K562 (cell line): Measurements from ENCODE around the gene RASAL1. TPM values are rescaled to one million over a fixed set of nuclear protein-coding genes. Genes with fewer than 3 reads are reported as not detected.
A peak's percentile ranks its signal among the peaks of the same experiment; 100 is the strongest.

Experiments used
- ATAC-seq: fragments of 200-7000 bp; cut with Tn5 transposase; 3 replicates; pipeline ENCODE4 v1.9.1; 2020; ENCODE audit warnings: moderate library complexity
- BruUV-seq: library from RNA; stranded (reverse); fragments of 400-500 nt; replicated peaks from 2 replicates; lab custom pipeline; 2021; lab: Mats Ljungman, UMichigan
- CTCF ChIA-PET: fragments of 300-600 bp; formaldehyde crosslinking; extraction: SDS; loops from one replicate; lab custom pipeline; 2021; ENCODE audit warnings: low intra/inter-chr PET ratio; lab: Yijun Ruan, JAX
- POLR2A ChIA-PET: fragments of 300-600, 350-650 bp; sonication (Branson Sonifier 250); formaldehyde crosslinking; extraction: SDS; loops from one replicate; lab custom pipeline; 2021; ENCODE audit warnings: antibody characterized with exemption, inconsistent platforms; lab: Yijun Ruan, JAX
- DNase-seq, 4 experiments: peaks; one replicate each; pipeline versions ENCODE4 v3.0.0 to v3.0.0-alpha.2; 2011 to 2018; ENCODE audit warnings: low spot score in 3 of 4, mixed read lengths in 3 of 4; ENCODE audit errors: extremely low read depth in 1 of 4
- FAIRE-seq: peaks from 2 replicates; lab custom pipeline; 2011; peaks lifted over from hg19 to GRCh38; lab: Jason Lieb, UNC
- H2AFZ ChIP-seq: 2 replicates; pipeline ENCODE4 v1.6.0; 2011; ENCODE audit warnings: low read depth, low read length, control low read depth, inconsistent platforms
- H3K27ac ChIP-seq: fragments of 200-600 bp; 3 replicates; pipeline ENCODE4 v1.8.0; 2011; ENCODE audit warnings: low read depth, mild to moderate bottlenecking, control low read depth, inconsistent platforms, low read length, moderate library complexity, mixed read lengths; ENCODE audit errors: extremely low read depth
- H3K27me3 ChIP-seq, 2 experiments: fragments of 300-600 bp in 1 of 2; 2 replicates in 1 of 2; 3 replicates in 1 of 2; pipeline versions ENCODE4 v1.6.0 to v1.8.0; 2011; ENCODE audit warnings: inconsistent platforms in 2 of 2, low read length in 2 of 2, mild to moderate bottlenecking in 1 of 2, mixed read lengths in 1 of 2, moderate library complexity in 1 of 2; ENCODE audit not compliant: control insufficient read depth in 2 of 2, insufficient read depth in 2 of 2
- H3K36me3 ChIP-seq: fragments of 300-600 bp; 3 replicates; pipeline ENCODE4 v1.8.0; 2011; ENCODE audit warnings: mild to moderate bottlenecking, low read length, inconsistent platforms; ENCODE audit not compliant: control insufficient read depth, insufficient read depth
- H3K4me1 ChIP-seq, 2 experiments: fragments of 200-600 bp in 1 of 2; replicated peaks in 1 of 2; 2 replicates in 1 of 2; 3 replicates in 1 of 2; pipeline versions ENCODE4 v1.5.1 to v1.8.0; 2011; ENCODE audit warnings: inconsistent platforms in 2 of 2, low read length in 2 of 2, mild to moderate bottlenecking in 1 of 2, mixed read lengths in 1 of 2, moderate library complexity in 1 of 2; ENCODE audit not compliant: control insufficient read depth in 2 of 2, insufficient read depth in 2 of 2
- H3K4me2 ChIP-seq: 2 replicates; pipeline ENCODE4 v1.6.1; 2011; ENCODE audit warnings: low read length, control low read depth, inconsistent platforms, mixed read lengths; ENCODE audit not compliant: insufficient read depth
- H3K4me3 ChIP-seq: fragments of 200-600 bp; sonication (generic), shearing (Covaris generic); 2 replicates; pipeline ENCODE4 v1.5.1; 2016; ENCODE audit warnings: control low read depth, inconsistent platforms
- H3K79me2 ChIP-seq: fragments of 200-600 bp; 3 replicates; pipeline ENCODE4 v1.8.0; 2011; ENCODE audit warnings: low read length, inconsistent platforms; ENCODE audit not compliant: control insufficient read depth, insufficient read depth
- H3K9ac ChIP-seq, 2 experiments: 2 replicates each; pipeline versions ENCODE4 v1.6.0 to v1.6.1; 2011; ENCODE audit warnings: low read depth in 2 of 2, low read length in 2 of 2, control low read depth in 1 of 2, inconsistent platforms in 1 of 2, mild to moderate bottlenecking in 1 of 2, mixed read lengths in 1 of 2; ENCODE audit not compliant: insufficient read depth in 1 of 2
- H3K9me1 ChIP-seq: one replicate; pipeline ENCODE4 v1.6.0; 2011; ENCODE audit warnings: inconsistent platforms, mild to moderate bottlenecking, low read length, moderate library complexity; ENCODE audit not compliant: control insufficient read depth, insufficient read depth
- H3K9me3 ChIP-seq: replicated peaks from 2 replicates; pipeline ENCODE4 v1.5.1; 2011; ENCODE audit warnings: low read depth, low read length, inconsistent platforms; ENCODE audit not compliant: control insufficient read depth, insufficient read depth
- H4K20me1 ChIP-seq: replicated peaks from 2 replicates; pipeline ENCODE4 v1.6.1; 2011; ENCODE audit warnings: low read length, inconsistent platforms, mixed read lengths; ENCODE audit not compliant: control insufficient read depth, insufficient read depth
- ADNP ChIP-seq: fragments of 200-800 bp; sonication (Bioruptor generic); IDR thresholded peaks from 2 replicates; pipeline ENCODE4 v1.6.1; 2016; ENCODE audit warnings: missing genetic modification characterization, missing compliant biosample characterization
- BCOR ChIP-seq: fragments of 450-650 bp; IDR thresholded peaks from 2 replicates; pipeline ENCODE4 v1.6.1; 2016
- KDM1A ChIP-seq, 2 experiments: fragments of 450-650 bp; IDR thresholded peaks; 2 replicates each; pipeline ENCODE4 v1.6.1; 2016; ENCODE audit warnings: mild to moderate bottlenecking in 2 of 2
- MIER1 ChIP-seq: fragments of 450-650 bp; IDR thresholded peaks from 2 replicates; pipeline ENCODE4 v1.6.1; 2016; ENCODE audit warnings: antibody characterized with exemption, mild to moderate bottlenecking, low read depth
- RBM25 ChIP-seq: fragments of 200-400 bp; formaldehyde crosslinking; IDR thresholded peaks from 2 replicates; pipeline ENCODE4 v1.6.1; 2018; ENCODE audit warnings: low read length, low read depth, moderate library complexity; ENCODE audit not compliant: severe bottlenecking
- ZNF165 ChIP-seq: fragments of 250-450 bp; sonication (Bioruptor Pico); IDR thresholded peaks from 2 replicates; pipeline ENCODE4 v1.4.0; 2020; ENCODE audit warnings: borderline replicate concordance
- WGBS: fragments of 100-300 bp; shearing (Covaris generic); methylation state at CpG from one replicate; pipeline ENCODE4 v1.1.6; 2016; ENCODE audit warnings: low coverage, mixed read lengths; ENCODE audit not compliant: insufficient coverage; ENCODE audit errors: missing lambda C conversion rate; 5-methylcytosine and 5-hydroxymethylcytosine counted together
- in situ Hi-C: fragments of 300-500 bp; cut with MboI; formaldehyde crosslinking; loops from 4 replicates; pipeline ENCODE4 v1.15.0; 2018; ENCODE audit warnings: inconsistent platforms, mixed read lengths
- intact Hi-C: fragments of 100-400 bp; cut with micrococcal nuclease; formaldehyde crosslinking; loops from 2 replicates; pipeline ENCODE4 v1.14.2; 2022
- polyA plus RNA-seq, 8 experiments: library from polyadenylated mRNA; depleted of rRNA in 4 of 8; stranded (reverse) in 5 of 8; unstranded in 3 of 8; fragments of >200 nt; fragmentation: Nextera tagmentation in 2 of 8; fragmentation: Illumina TruSeq in 1 of 8; extraction: Ambion mirVana in 2 of 8; extraction: Trizol in 1 of 8; gene quantifications; 2 replicates each; pipeline versions ENCODE4 v1.2.1 to v1.2.3, GENCODE V29; 2011 to 2014; ENCODE audit warnings: inconsistent platforms in 1 of 8, missing spikeins in 1 of 8
- total RNA-seq, 7 experiments: library from RNA; depleted of rRNA in 6 of 7; stranded (reverse); fragments of >200 nt in 6 of 7; fragmentation: Illumina TruSeq in 2 of 7; extraction: Trizol in 2 of 7; gene quantifications; 2 replicates each; pipeline versions ENCODE4 v1.2.1 to v1.2.3, GENCODE V29; 2011 to 2021; ENCODE audit warnings: low replicate concordance in 1 of 7
- TF ChIP-seq, protein P1 (sequence below): fragments of 200-600 bp; sonication (generic); IDR thresholded peaks from one replicate; pipeline ENCODE4 v1.6.1; 2012; ENCODE audit warnings: mild to moderate bottlenecking, low read depth, low read length, inconsistent platforms

Gene RASAL1
- total and polyA plus RNA-seq, 9 of the 15 experiments (the other 6 are each of a cell fraction or from before 2014, with no cell fraction given), result 0.06 to 0.16 (median 0.14) TPM; not detected in 6

DNA sequence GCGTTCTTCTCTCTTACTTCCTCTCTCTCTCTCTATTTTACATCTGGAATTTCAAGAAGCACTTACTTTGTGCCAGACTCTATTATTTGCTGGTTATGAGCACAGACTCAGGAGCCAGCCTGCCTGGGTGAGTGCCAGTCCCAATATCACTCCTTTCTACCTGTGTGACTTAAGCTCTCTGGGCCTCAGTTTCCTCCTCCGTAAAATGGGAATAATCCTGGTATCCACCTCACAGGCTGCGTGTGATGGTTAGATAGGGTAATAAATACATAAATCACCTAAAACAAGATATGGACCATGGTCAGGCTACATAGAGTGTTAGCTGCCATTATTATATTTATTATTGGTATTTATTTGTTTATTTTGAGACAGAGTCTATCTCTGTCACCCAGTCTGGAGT, 24.3 kb downstream of the RASAL1 start:
- FAIRE-seq, result no peak
- POLR2A ChIA-PET, result no interaction called here
- Histone ChIP-seq H3K9me1 (no peaks in the 10 kb centered on the region), H3K9me3 (no peaks in the 10 kb centered on the region), H3K79me2 (no peaks in the 10 kb centered on the region), H3K4me2 (no peak overlapping the region), H3K36me3 (no peaks in the 10 kb centered on the region), H3K4me3 (no peak overlapping the region), H3K27ac (no peak overlapping the region), H3K27me3 (peaks cover 28 to 65% of the 10 kb centered on the region in 2 experiments; a peak in 4 of 5 replicates), H3K9ac (no peak overlapping the region), H3K4me1 (peaks cover 0 to 17% of the 10 kb centered on the region in 2 experiments; a peak in 1 of 5 replicates), H4K20me1 (peaks cover 17% of the 10 kb centered on the region; the same call in 1 of the 2 replicates), H2AFZ (no peak overlapping the region)
- DNase-seq, result no peak
- ATAC-seq, result no peak
- in situ Hi-C loops (no loop called here), intact Hi-C loops (no loop called here)
- CTCF ChIA-PET, result no interaction called here
- TF ChIP-seq ZNF165 (CRISPR knock-in tag), result no peak
- TF ChIP-seq KDM1A (IDR thresholded peaks at IDR 0.05), result peak; percentile 12 to 33; a peak in 1 of 4 replicates
- no peak for TF ChIP-seq MIER1
- TF ChIP-seq, protein P1, sequence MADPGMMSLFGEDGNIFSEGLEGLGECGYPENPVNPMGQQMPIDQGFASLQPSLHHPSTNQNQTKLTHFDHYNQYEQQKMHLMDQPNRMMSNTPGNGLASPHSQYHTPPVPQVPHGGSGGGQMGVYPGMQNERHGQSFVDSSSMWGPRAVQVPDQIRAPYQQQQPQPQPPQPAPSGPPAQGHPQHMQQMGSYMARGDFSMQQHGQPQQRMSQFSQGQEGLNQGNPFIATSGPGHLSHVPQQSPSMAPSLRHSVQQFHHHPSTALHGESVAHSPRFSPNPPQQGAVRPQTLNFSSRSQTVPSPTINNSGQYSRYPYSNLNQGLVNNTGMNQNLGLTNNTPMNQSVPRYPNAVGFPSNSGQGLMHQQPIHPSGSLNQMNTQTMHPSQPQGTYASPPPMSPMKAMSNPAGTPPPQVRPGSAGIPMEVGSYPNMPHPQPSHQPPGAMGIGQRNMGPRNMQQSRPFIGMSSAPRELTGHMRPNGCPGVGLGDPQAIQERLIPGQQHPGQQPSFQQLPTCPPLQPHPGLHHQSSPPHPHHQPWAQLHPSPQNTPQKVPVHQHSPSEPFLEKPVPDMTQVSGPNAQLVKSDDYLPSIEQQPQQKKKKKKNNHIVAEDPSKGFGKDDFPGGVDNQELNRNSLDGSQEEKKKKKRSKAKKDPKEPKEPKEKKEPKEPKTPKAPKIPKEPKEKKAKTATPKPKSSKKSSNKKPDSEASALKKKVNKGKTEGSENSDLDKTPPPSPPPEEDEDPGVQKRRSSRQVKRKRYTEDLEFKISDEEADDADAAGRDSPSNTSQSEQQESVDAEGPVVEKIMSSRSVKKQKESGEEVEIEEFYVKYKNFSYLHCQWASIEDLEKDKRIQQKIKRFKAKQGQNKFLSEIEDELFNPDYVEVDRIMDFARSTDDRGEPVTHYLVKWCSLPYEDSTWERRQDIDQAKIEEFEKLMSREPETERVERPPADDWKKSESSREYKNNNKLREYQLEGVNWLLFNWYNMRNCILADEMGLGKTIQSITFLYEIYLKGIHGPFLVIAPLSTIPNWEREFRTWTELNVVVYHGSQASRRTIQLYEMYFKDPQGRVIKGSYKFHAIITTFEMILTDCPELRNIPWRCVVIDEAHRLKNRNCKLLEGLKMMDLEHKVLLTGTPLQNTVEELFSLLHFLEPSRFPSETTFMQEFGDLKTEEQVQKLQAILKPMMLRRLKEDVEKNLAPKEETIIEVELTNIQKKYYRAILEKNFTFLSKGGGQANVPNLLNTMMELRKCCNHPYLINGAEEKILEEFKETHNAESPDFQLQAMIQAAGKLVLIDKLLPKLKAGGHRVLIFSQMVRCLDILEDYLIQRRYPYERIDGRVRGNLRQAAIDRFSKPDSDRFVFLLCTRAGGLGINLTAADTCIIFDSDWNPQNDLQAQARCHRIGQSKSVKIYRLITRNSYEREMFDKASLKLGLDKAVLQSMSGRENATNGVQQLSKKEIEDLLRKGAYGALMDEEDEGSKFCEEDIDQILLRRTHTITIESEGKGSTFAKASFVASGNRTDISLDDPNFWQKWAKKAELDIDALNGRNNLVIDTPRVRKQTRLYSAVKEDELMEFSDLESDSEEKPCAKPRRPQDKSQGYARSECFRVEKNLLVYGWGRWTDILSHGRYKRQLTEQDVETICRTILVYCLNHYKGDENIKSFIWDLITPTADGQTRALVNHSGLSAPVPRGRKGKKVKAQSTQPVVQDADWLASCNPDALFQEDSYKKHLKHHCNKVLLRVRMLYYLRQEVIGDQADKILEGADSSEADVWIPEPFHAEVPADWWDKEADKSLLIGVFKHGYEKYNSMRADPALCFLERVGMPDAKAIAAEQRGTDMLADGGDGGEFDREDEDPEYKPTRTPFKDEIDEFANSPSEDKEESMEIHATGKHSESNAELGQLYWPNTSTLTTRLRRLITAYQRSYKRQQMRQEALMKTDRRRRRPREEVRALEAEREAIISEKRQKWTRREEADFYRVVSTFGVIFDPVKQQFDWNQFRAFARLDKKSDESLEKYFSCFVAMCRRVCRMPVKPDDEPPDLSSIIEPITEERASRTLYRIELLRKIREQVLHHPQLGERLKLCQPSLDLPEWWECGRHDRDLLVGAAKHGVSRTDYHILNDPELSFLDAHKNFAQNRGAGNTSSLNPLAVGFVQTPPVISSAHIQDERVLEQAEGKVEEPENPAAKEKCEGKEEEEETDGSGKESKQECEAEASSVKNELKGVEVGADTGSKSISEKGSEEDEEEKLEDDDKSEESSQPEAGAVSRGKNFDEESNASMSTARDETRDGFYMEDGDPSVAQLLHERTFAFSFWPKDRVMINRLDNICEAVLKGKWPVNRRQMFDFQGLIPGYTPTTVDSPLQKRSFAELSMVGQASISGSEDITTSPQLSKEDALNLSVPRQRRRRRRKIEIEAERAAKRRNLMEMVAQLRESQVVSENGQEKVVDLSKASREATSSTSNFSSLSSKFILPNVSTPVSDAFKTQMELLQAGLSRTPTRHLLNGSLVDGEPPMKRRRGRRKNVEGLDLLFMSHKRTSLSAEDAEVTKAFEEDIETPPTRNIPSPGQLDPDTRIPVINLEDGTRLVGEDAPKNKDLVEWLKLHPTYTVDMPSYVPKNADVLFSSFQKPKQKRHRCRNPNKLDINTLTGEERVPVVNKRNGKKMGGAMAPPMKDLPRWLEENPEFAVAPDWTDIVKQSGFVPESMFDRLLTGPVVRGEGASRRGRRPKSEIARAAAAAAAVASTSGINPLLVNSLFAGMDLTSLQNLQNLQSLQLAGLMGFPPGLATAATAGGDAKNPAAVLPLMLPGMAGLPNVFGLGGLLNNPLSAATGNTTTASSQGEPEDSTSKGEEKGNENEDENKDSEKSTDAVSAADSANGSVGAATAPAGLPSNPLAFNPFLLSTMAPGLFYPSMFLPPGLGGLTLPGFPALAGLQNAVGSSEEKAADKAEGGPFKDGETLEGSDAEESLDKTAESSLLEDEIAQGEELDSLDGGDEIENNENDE, result no peak
- TF ChIP-seq BCOR, result peak; percentile 35; the same call in 1 of the 2 replicates
- peak; percentile 81 for TF ChIP-seq RBM25
- TF ChIP-seq ADNP (tag), result peak; percentile 51; the same call in 1 of the 2 replicates
- WGBS, result 25% methylated on average over 3 of the region's 3 CpGs
- no TSS peak for BruUV-seq
